Measurements from ENCODE around the gene ZNF407. TPM values are rescaled to one million over a fixed set of nuclear protein-coding genes. Genes with fewer than 3 reads are reported as not detected.

The ZNF407 gene
- total RNA-seq, 2 experiments from 2014 or later, result 23.2 to 24.7 TPM

- no peak overlapping the region for H3K27ac ChIP-seq (ENCODE audit: low read depth in 1 of 2, low read length in 2 of 2)
- no peaks in the 10 kb centered on the region for H3K9me3 ChIP-seq (ENCODE audit: control insufficient read depth in 1 of 2, insufficient read depth in 1 of 2, low read length in 2 of 2)
- peaks cover 7% of the 10 kb centered on the region for H3K36me3 ChIP-seq (ENCODE audit: insufficient read depth, low read length)
- no peaks in the 10 kb centered on the region for H3K4me1 ChIP-seq (ENCODE audit: insufficient read depth, low read length)
- ChIA-PET CTCF (no interaction called here), POLR2A (no interaction called here)
- intact Hi-C loops (cut with DNase I, micrococcal nuclease), result no loop called here
- Mint-ChIP-seq H3K27me3 (no peaks in the 10 kb centered on the region), H3K9me3 (no peaks in the 10 kb centered on the region), H3K27ac (no peak overlapping the region), H3K4me1 (ENCODE audit: low read depth) (no peaks in the 10 kb centered on the region), H3K4me3 (no peak overlapping the region), H3K36me3 (ENCODE audit: low read depth) (peaks cover 22% of the 10 kb centered on the region)
- no peak for TF ChIP-seq CTCF (IDR thresholded peaks at IDR 0.05)
- H3K27me3 ChIP-seq (ENCODE audit: control insufficient read depth in 1 of 2, insufficient read depth in 2 of 2, low read length in 2 of 2), result no peaks in the 10 kb centered on the region
- H3K4me3 ChIP-seq (ENCODE audit: low read length), result no peak overlapping the region
- DNase-seq, result no peak
- ATAC-seq (ENCODE audit: poor library complexity), result no peak
Measured at GRCh38 chr18:74905247-74905646, 307.6 kb downstream of the ZNF407 start.

DNA sequence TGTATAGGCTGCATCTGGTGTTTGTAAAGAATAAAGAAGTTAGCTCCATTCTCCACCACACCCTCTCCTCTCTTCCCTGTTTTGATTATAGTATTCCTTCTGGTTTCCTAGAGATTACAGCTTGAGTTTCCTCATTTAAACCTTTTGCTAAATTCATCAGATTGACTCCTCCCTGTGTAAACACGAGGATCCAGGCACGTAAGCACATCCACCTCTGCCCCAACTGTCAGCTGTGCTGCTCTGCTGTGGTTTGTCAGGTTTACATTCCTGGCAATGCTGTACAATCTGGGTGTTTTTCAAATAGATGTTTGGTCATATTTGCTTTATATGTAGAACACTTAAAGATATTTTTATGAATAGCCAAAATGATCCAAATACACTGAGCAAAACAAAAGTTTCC is 308.5 kb downstream of the ZNF407 start:
- Histone ChIP-seq H3K27ac (ENCODE audit: low read depth in 1 of 2, low read length in 2 of 2) (no peak overlapping the region), H3K27me3 (ENCODE audit: control insufficient read depth in 1 of 2, insufficient read depth in 2 of 2, low read length in 2 of 2) (no peaks in the 10 kb centered on the region), H3K9me3 (ENCODE audit: control insufficient read depth in 1 of 2, insufficient read depth in 1 of 2, low read length in 2 of 2) (no peaks in the 10 kb centered on the region), H3K4me3 (ENCODE audit: low read length) (no peak overlapping the region), H3K4me1 (ENCODE audit: insufficient read depth, low read length) (no peaks in the 10 kb centered on the region), H3K36me3 (ENCODE audit: insufficient read depth, low read length) (peaks cover 7% of the 10 kb centered on the region)
- intact Hi-C loops (cut with DNase I, micrococcal nuclease), result no loop called here
- Mint-ChIP-seq H3K4me3 (no peak overlapping the region), H3K27ac (no peak overlapping the region), H3K27me3 (no peaks in the 10 kb centered on the region), H3K9me3 (no peaks in the 10 kb centered on the region), H3K36me3 (ENCODE audit: low read depth) (peaks cover 20% of the 10 kb centered on the region), H3K4me1 (ENCODE audit: low read depth) (no peaks in the 10 kb centered on the region)
- TF ChIP-seq CTCF (IDR thresholded peaks at IDR 0.05), result no peak
- no peak for DNase-seq
- POLR2A ChIA-PET, result no interaction called here
- CTCF ChIA-PET, result no interaction called here
- no peak for ATAC-seq (ENCODE audit: poor library complexity)

GRCh38 chr18:74914052-74914591 is 316.5 kb downstream of the ZNF407 start:
- H3K27ac ChIP-seq (ENCODE audit: low read depth in 1 of 2, low read length in 2 of 2), result no peak overlapping the region
- peaks cover 4% of the 10 kb centered on the region for H3K4me1 ChIP-seq (ENCODE audit: insufficient read depth, low read length)
- Mint-ChIP-seq H3K36me3 (ENCODE audit: low read depth) (no peaks in the 10 kb centered on the region), H3K4me1 (ENCODE audit: low read depth) (no peaks in the 10 kb centered on the region), H3K27me3 (no peaks in the 10 kb centered on the region), H3K27ac (no peak overlapping the region), H3K4me3 (no peak overlapping the region), H3K9me3 (no peaks in the 10 kb centered on the region)
- TF ChIP-seq CTCF (IDR thresholded peaks at IDR 0.05), result no peak
- H3K27me3 ChIP-seq (ENCODE audit: control insufficient read depth in 1 of 2, insufficient read depth in 2 of 2, low read length in 2 of 2), result no peaks in the 10 kb centered on the region
- ChIA-PET CTCF (no interaction called here), POLR2A (no interaction called here)
- no peaks in the 10 kb centered on the region for H3K9me3 ChIP-seq (ENCODE audit: control insufficient read depth in 1 of 2, insufficient read depth in 1 of 2, low read length in 2 of 2)
- ATAC-seq (ENCODE audit: poor library complexity) (no peak), DNase-seq (no peak)
- no peak overlapping the region for H3K4me3 ChIP-seq (ENCODE audit: low read length)
- intact Hi-C loops (cut with DNase I, micrococcal nuclease), result no loop called here
- H3K36me3 ChIP-seq (ENCODE audit: insufficient read depth, low read length), result peaks cover 2% of the 10 kb centered on the region
